ENCODE data around the gene SYP. TPM values are rescaled to one million over a fixed set of nuclear protein-coding genes. Genes with fewer than 3 reads are reported as not detected.
"Not testable (repeated sequence)": the region's sequence is repeated elsewhere in the genome, so short reads cannot be mapped to it uniquely, and the experiment has no call there.

SYP gene
- total RNA-seq, 4 donors from 2014 or later, result 4.5 to 12.0 (median 6.1) TPM

DNA sequence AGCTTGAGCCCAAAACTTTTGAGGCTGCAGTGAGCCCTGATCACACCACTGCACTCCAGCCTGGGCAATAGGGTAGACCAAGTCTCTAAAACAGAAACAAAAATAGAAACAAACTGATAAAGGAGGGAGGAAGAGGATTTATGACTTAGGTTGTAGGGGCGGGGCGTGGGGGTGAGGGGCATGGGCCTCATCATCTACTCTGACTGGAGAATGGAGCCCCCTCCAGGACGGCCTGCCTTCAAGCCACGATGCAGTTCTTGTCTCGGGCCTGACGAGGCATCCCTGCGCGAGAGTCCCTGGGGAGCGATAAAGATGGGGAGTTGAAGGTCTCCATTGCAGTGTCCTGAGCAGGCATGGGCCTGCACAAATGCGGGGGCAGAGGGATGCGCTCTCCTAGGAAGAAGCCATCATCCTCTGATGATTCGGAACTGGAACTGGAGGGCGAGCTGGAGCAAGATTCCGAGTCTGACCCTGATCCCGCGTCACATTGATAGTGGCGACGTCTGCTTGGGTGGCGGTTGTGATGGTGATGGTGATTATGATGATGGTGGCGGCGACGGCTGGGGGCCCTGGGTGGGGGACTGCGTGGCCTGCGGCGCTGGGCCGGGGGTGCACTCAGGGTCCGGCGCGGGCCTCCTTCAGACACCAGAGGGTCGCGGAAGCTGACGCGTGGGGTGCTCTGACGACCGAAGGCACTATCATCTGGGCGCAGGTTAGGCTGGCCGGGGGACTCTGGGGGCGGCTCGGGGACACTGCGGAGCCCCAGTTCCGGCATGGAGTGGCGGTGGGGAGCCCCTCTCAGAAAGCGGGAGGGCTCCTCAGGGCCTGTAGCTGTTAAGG lies 24.3 kb downstream of the SYP start:
- intact Hi-C loops (cut with DNase I), result no loop called here
- no peak overlapping the region for H3K27ac ChIP-seq (replicated peaks in 1 of 4)
- H3K27me3 ChIP-seq, result no peaks in the 10 kb centered on the region
- 80% methylated on average over 24 of the region's 43 CpGs for WGBS
- no peak for TF ChIP-seq EP300 (IDR thresholded peaks at IDR 0.05)
- no peak for TF ChIP-seq POLR2AphosphoS5 (IDR thresholded peaks at IDR 0.05)
- TF ChIP-seq, protein P1, sequence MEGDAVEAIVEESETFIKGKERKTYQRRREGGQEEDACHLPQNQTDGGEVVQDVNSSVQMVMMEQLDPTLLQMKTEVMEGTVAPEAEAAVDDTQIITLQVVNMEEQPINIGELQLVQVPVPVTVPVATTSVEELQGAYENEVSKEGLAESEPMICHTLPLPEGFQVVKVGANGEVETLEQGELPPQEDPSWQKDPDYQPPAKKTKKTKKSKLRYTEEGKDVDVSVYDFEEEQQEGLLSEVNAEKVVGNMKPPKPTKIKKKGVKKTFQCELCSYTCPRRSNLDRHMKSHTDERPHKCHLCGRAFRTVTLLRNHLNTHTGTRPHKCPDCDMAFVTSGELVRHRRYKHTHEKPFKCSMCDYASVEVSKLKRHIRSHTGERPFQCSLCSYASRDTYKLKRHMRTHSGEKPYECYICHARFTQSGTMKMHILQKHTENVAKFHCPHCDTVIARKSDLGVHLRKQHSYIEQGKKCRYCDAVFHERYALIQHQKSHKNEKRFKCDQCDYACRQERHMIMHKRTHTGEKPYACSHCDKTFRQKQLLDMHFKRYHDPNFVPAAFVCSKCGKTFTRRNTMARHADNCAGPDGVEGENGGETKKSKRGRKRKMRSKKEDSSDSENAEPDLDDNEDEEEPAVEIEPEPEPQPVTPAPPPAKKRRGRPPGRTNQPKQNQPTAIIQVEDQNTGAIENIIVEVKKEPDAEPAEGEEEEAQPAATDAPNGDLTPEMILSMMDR (IDR thresholded peaks at IDR 0.05), result no peak
- no peak for TF ChIP-seq POLR2A (IDR thresholded peaks at IDR 0.05; ENCODE audit: low read depth)
- peaks cover 4 to 35% (median 26%) of the 10 kb centered on the region in 4 donors for H3K4me1 ChIP-seq
- peaks cover 0 to 55% (median 28%) of the 10 kb centered on the region in 4 donors for H3K36me3 ChIP-seq
- no peak for DNase-seq (ENCODE audit: extremely low spot score)
- no peak overlapping the region for H3K4me3 ChIP-seq
- no peaks in the 10 kb centered on the region for H3K9me3 ChIP-seq

DNA sequence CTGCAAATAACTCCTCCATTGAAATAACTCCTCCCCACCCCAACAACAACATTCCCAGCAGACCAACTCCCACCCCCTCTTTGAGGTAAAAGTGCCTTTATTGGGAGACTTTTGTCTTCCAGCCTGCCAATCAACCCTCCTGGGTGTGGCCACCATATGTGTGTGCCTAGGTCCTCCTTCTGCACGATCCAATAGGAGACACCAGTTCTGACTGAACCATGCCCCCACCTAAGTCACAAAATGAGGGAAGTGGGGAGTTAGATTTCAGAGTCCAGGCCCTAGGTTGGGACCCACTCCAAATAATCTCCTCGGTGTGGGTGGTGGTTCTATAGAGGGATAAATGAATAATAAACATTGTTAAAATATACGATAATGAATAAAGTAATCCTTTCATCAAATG lies 25.3 kb downstream of the SYP start:
- TF ChIP-seq POLR2A (IDR thresholded peaks at IDR 0.05; ENCODE audit: low read depth), result no peak
- no peak for TF ChIP-seq POLR2AphosphoS5 (IDR thresholded peaks at IDR 0.05)
- TF ChIP-seq EP300 (IDR thresholded peaks at IDR 0.05), result no peak
- TF ChIP-seq, protein P1 (IDR thresholded peaks at IDR 0.05), result no peak
- no peak overlapping the region for H3K27ac ChIP-seq (replicated peaks in 1 of 4)
- peaks cover 0 to 52% (median 25%) of the 10 kb centered on the region in 4 donors for H3K36me3 ChIP-seq
- no peak for DNase-seq (ENCODE audit: extremely low spot score)
- no peaks in the 10 kb centered on the region for H3K9me3 ChIP-seq
- 75% methylated on average over 3 of the region's 3 CpGs for WGBS
- intact Hi-C loops (cut with DNase I), result no loop called here
- H3K27me3 ChIP-seq, result no peaks in the 10 kb centered on the region
- peaks cover 4 to 35% (median 26%) of the 10 kb centered on the region in 4 donors for H3K4me1 ChIP-seq
- no peak overlapping the region for H3K4me3 ChIP-seq

DNA sequence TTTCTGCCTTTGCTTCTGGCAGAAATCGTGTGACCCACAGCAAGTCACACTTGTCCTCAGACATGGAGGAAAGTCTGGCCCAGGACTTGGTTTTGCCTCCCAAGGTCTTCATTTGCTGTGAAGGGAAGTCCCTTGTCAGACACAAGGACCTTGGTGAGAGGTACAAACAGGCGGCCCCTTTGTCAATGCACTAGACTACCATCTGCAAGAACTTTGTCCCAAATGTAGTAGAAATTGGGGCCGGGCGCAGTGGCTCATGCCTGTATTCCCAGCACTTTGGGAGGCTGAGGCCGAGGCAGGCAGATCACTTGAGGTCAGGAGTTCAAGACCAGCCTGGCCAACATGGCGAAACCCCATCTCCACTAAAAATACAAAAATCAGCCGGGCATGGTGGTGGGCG lies 26.4 kb downstream of the SYP start:
- DNase-seq (ENCODE audit: extremely low spot score); intact Hi-C loops (cut with DNase I); H3K4me3 ChIP-seq; H3K9me3 ChIP-seq; H3K27me3 ChIP-seq: not testable (repeated sequence)
- Histone ChIP-seq H3K27ac (replicated peaks in 1 of 4) (peak overlapping the region; percentile 88 to 93 (median 91)), H3K4me1 (peaks cover 4 to 36% (median 26%) of the 10 kb centered on the region in 4 donors), H3K36me3 (peaks cover 0 to 41% (median 21%) of the 10 kb centered on the region in 4 donors)
- WGBS, result 89% methylated on average over 8 of the region's 8 CpGs

DNA sequence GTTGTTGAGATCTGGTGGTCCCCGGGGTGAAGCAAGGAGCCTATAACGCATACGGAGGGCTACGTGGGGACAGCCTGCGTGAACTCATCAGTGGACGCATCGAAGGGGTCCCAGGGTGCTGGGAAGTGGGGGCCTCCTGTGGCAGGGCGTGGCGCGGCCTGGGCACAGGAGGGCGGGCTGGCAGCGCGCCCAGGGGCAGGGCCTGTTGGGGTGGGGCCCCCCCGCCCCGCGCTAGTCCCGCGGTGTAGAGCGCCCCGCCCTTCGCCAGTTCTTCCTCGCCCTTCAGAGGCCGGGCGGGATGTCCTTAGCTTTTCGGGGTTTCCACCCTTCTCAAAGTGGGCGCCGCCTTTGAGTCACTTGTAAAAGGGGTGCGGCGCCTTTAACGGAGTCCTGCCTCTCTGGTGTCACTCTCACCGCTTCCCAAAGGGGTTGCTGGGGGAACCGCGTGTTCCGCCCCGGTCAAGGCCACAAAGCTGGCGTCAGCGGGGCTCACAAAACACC lies 27.7 kb downstream of the SYP start:
- no peaks in the 10 kb centered on the region for H3K27me3 ChIP-seq
- 51% methylated on average over 19 of the region's 37 CpGs for WGBS
- peaks cover 0 to 29% (median 17%) of the 10 kb centered on the region in 4 donors for H3K36me3 ChIP-seq
- peaks cover 7 to 49% (median 34%) of the 10 kb centered on the region in 4 donors for H3K4me1 ChIP-seq
- peak overlapping the region; percentile 88 to 93 (median 91) for H3K27ac ChIP-seq (replicated peaks in 1 of 4)
- TF ChIP-seq, protein P1 (IDR thresholded peaks at IDR 0.05), result no peak
- TF ChIP-seq POLR2AphosphoS5 (IDR thresholded peaks at IDR 0.05) (peak; percentile 34 to 68), POLR2A (IDR thresholded peaks at IDR 0.05; ENCODE audit: low read depth) (no peak), EP300 (IDR thresholded peaks at IDR 0.05) (no peak)
- peak overlapping the region; percentile 65 to 72 (median 68) for H3K4me3 ChIP-seq
- no peaks in the 10 kb centered on the region for H3K9me3 ChIP-seq
- intact Hi-C loops (cut with DNase I), result no loop called here
- no peak for DNase-seq (ENCODE audit: extremely low spot score)

DNA sequence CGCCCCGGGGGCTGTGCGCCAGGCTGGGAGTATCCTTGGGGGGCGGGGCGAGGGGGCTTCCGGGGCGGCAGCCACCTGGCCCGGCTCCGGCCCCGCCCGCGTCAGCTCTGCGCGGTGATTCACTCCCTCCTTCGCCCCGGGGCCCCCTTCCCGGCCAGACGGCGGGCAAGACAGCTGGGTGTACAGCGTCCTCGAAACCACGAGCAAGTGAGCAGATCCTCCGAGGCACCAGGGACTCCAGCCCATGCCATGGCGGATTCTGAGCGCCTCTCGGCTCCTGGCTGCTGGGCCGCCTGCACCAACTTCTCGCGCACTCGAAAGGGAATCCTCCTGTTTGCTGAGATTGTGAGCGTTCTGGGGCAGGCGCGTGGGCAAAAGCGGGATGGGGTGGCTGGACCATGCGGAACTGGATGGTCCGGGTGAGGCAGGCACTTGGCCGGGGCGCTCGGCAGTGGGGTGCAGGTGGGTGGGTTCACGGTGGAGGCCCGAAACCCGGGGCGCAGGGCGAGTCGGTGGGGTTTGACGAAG lies 28.2 kb downstream of the SYP start, which contains the start of gene PLP2:
Gene PLP2 (plus strand): TSS at position 147 of the 528 bp plus-strand sequence. CDS start 103 bp downstream, at position 250.
- Histone ChIP-seq H3K4me3 (peak within 1 kb of the TSS; percentile 65 to 72 (median 68)), H3K36me3 (peaks cover 0 to 29% (median 17%) of the 10 kb centered on the region in 4 donors), H3K27ac (replicated peaks in 1 of 4) (peak within 1 kb of the TSS; percentile 88 to 93 (median 91)), H3K9me3 (no peaks in the 10 kb centered on the region), H3K27me3 (no peaks in the 10 kb centered on the region), H3K4me1 (peaks cover 7 to 50% (median 33%) of the 10 kb centered on the region in 4 donors)
- DNase-seq (ENCODE audit: extremely low spot score), result no peak
- TF ChIP-seq POLR2A (IDR thresholded peaks at IDR 0.05; ENCODE audit: low read depth), result peak; percentile 57
- TF ChIP-seq EP300 (IDR thresholded peaks at IDR 0.05), result no peak
- peak; percentile 49 to 91 for TF ChIP-seq POLR2AphosphoS5 (IDR thresholded peaks at IDR 0.05)
- TF ChIP-seq, protein P1 (IDR thresholded peaks at IDR 0.05), result no peak
- intact Hi-C loops (cut with DNase I), result no loop called here
- WGBS, result 42% methylated on average over 16 of the region's 46 CpGs
